H1 (cell line): Measurements from ENCODE around the gene BICD1. TPM values are rescaled to one million over a fixed set of nuclear protein-coding genes. Genes with fewer than 3 reads are reported as not detected.

Experiments
- CTCF ChIA-PET: fragments of 300-600 bp; sonication (Branson Sonifier 250); formaldehyde crosslinking; loops from one replicate; lab custom pipeline; 2021; ENCODE audit not compliant: partially characterized antibody; lab: Charles Lee
- POLR2A ChIA-PET: fragments of 300-600 bp; sonication (Branson Sonifier 250); formaldehyde crosslinking; loops from one replicate; lab custom pipeline; 2021; ENCODE audit warnings: inconsistent platforms; ENCODE audit not compliant: partially characterized antibody; lab: Charles Lee
- DNase-seq, 2 experiments: peaks; one replicate each; pipeline versions ENCODE4 v3.0.0 to v3.0.0-alpha.2; 2010 to 2022; ENCODE audit warnings: low spot score in 2 of 2, low read depth in 1 of 2, mixed read lengths in 1 of 2
- FAIRE-seq: peaks from 2 replicates; lab custom pipeline; 2011; peaks lifted over from hg19 to GRCh38; lab: Jason Lieb, UNC
- H2AFZ ChIP-seq: 2 replicates; pipeline ENCODE4 v1.8.1; 2012; ENCODE audit warnings: low read length, inconsistent platforms
- H2AK5ac ChIP-seq: 2 replicates; pipeline ENCODE4 v1.6.1; 2013; ENCODE audit warnings: low read depth, low read length
- H2BK120ac ChIP-seq: replicated peaks from 2 replicates; pipeline ENCODE3; 2013; ENCODE audit warnings: low read depth, low read length, inconsistent platforms
- H2BK12ac ChIP-seq: 2 replicates; pipeline ENCODE4 v1.6.1; 2013; ENCODE audit warnings: low read depth, low read length
- H2BK15ac ChIP-seq: 2 replicates; pipeline ENCODE4 v1.6.1; 2013; ENCODE audit warnings: low read length
- H2BK20ac ChIP-seq: 2 replicates; pipeline ENCODE4 v1.6.1; 2013; ENCODE audit warnings: low read length
- H2BK5ac ChIP-seq: 2 replicates; pipeline ENCODE4 v1.6.1; 2013; ENCODE audit warnings: low read depth, low read length
- H3K14ac ChIP-seq: 2 replicates; pipeline ENCODE4 v1.6.1; 2013; ENCODE audit warnings: inconsistent platforms; ENCODE audit not compliant: insufficient read length
- H3K18ac ChIP-seq: 2 replicates; pipeline ENCODE4 v1.6.1; 2013; ENCODE audit warnings: low read length; ENCODE audit errors: extremely low read depth
- H3K23ac ChIP-seq: 2 replicates; pipeline ENCODE4 v1.6.1; 2013; ENCODE audit warnings: inconsistent platforms; ENCODE audit not compliant: insufficient read length
- H3K23me2 ChIP-seq: 2 replicates; pipeline ENCODE4 v1.6.1; 2013; ENCODE audit warnings: low read depth, low read length
- H3K27ac ChIP-seq: 2 replicates; pipeline ENCODE4 v1.6.1; 2011; ENCODE audit warnings: low read depth, low read length, inconsistent platforms
- H3K27me3 ChIP-seq, 4 experiments: replicated peaks in 1 of 4; 1 replicate in 1 of 4; 2 replicates in 3 of 4; pipeline versions ENCODE4 v1.6.1 to v1.8.1; 2011 to 2013; ENCODE audit warnings: low read length in 3 of 4, mild to moderate bottlenecking in 3 of 4, inconsistent platforms in 2 of 4, mixed read lengths in 2 of 4, moderate library complexity in 1 of 4; ENCODE audit not compliant: control insufficient read depth in 3 of 4, insufficient read depth in 3 of 4; ENCODE audit errors: extremely low read depth in 1 of 4
- H3K36me3 ChIP-seq, 4 experiments: 2 replicates each; pipeline versions ENCODE4 v1.6.1 to v1.8.1; 2011 to 2013; ENCODE audit warnings: mild to moderate bottlenecking in 4 of 4, low read length in 3 of 4, moderate library complexity in 2 of 4, control low read depth in 1 of 4, inconsistent platforms in 1 of 4; ENCODE audit not compliant: insufficient read depth in 4 of 4, control insufficient read depth in 2 of 4
- H3K4ac ChIP-seq: replicated peaks from 2 replicates; pipeline ENCODE3; 2013; ENCODE audit warnings: low read length, low read depth, mixed read lengths, inconsistent platforms; ENCODE audit not compliant: insufficient read length
- H3K4me1 ChIP-seq, 4 experiments: replicated peaks in 1 of 4; 1 replicate in 1 of 4; 2 replicates in 3 of 4; pipeline versions ENCODE4 v1.6.1 to v1.8.1; 2011 to 2013; ENCODE audit warnings: low read length in 3 of 4, inconsistent platforms in 2 of 4, mixed read lengths in 1 of 4; ENCODE audit not compliant: insufficient read depth in 4 of 4, control insufficient read depth in 3 of 4
- H3K4me2 ChIP-seq, 2 experiments: 2 replicates each; pipeline versions ENCODE4 v1.6.1 to v1.8.1; 2011 to 2013; ENCODE audit warnings: low read depth in 2 of 2, low read length in 2 of 2, control low read depth in 1 of 2, inconsistent platforms in 1 of 2, mild to moderate bottlenecking in 1 of 2; ENCODE audit not compliant: insufficient read depth in 1 of 2
- H3K4me3 ChIP-seq, 4 experiments: fragments of 200-600, 300-600 bp in 1 of 4; sonication (generic), shearing (Covaris generic), sonication (Bioruptor Twin) in 1 of 4; 2 replicates each; pipeline versions ENCODE4 v1.5.1 to v1.8.1; 2011 to 2016; ENCODE audit warnings: low read length in 4 of 4, low read depth in 3 of 4, control low read depth in 2 of 4, inconsistent platforms in 2 of 4, mild to moderate bottlenecking in 2 of 4, mixed read lengths in 1 of 4, moderate library complexity in 1 of 4; ENCODE audit not compliant: insufficient read depth in 2 of 4; ENCODE audit errors: extremely low read depth in 1 of 4
- H3K56ac ChIP-seq: replicated peaks from 2 replicates; pipeline ENCODE3; 2013; ENCODE audit warnings: low read depth, mild to moderate bottlenecking, mixed read lengths, low read length, inconsistent platforms; ENCODE audit not compliant: insufficient read length
- H3K79me1 ChIP-seq: 2 replicates; pipeline ENCODE4 v1.6.1; 2013; ENCODE audit warnings: low read depth, low read length, control low read depth
- H3K79me2 ChIP-seq, 2 experiments: 2 replicates each; pipeline versions ENCODE4 v1.6.1 to v1.8.1; 2012 to 2013; ENCODE audit warnings: low read length in 2 of 2, mild to moderate bottlenecking in 2 of 2, inconsistent platforms in 1 of 2; ENCODE audit not compliant: insufficient read depth in 2 of 2, control insufficient read depth in 1 of 2
- H3K9ac ChIP-seq, 4 experiments: replicated peaks in 1 of 4; 1 replicate in 1 of 4; 2 replicates in 3 of 4; pipeline versions ENCODE4 v1.6.1 to v1.8.1; 2011 to 2013; ENCODE audit warnings: low read depth in 3 of 4, low read length in 3 of 4, control low read depth in 2 of 4, mild to moderate bottlenecking in 2 of 4, moderate library complexity in 2 of 4, inconsistent platforms in 1 of 4; ENCODE audit errors: extremely low read depth in 1 of 4
- H3K9me3 ChIP-seq, 2 experiments: 2 replicates each; pipeline versions ENCODE4 v1.6.1 to v1.8.1; 2012 to 2013; ENCODE audit warnings: mild to moderate bottlenecking in 2 of 2, moderate library complexity in 2 of 2, control low read depth in 1 of 2, inconsistent platforms in 1 of 2, low read depth in 1 of 2, low read length in 1 of 2, mixed read lengths in 1 of 2; ENCODE audit not compliant: insufficient read depth in 2 of 2
- H4K20me1 ChIP-seq, 2 experiments: replicated peaks in 1 of 2; 2 replicates each; pipeline versions ENCODE3 to v1.8.1; 2011 to 2013; ENCODE audit warnings: inconsistent platforms in 2 of 2, low read length in 2 of 2, mild to moderate bottlenecking in 1 of 2; ENCODE audit not compliant: insufficient read depth in 2 of 2, control insufficient read depth in 1 of 2
- H4K5ac ChIP-seq: 2 replicates; pipeline ENCODE4 v1.6.1; 2013; ENCODE audit warnings: low read length, low read depth, mixed read lengths, inconsistent platforms; ENCODE audit not compliant: insufficient read length
- H4K8ac ChIP-seq: 2 replicates; pipeline ENCODE4 v1.8.0; 2013; ENCODE audit warnings: mild to moderate bottlenecking, moderate library complexity, low read length, inconsistent platforms; ENCODE audit not compliant: insufficient read depth; ENCODE audit errors: extremely low read depth
- H4K91ac ChIP-seq: replicated peaks from 2 replicates; pipeline ENCODE3; 2013; ENCODE audit warnings: low read length, mixed read lengths, inconsistent platforms; ENCODE audit not compliant: insufficient read length
- CBX8 ChIP-seq: fragments of 300-800, 300-1000 bp; sonication (generic); IDR thresholded peaks from 2 replicates; pipeline ENCODE4 v1.7.1; 2016; ENCODE audit warnings: low read depth, low read length, borderline replicate concordance
- CREB1 ChIP-seq: IDR thresholded peaks from 2 replicates; pipeline ENCODE4 v1.6.1; 2012; ENCODE audit warnings: inconsistent platforms
- NANOG ChIP-seq: IDR thresholded peaks from 2 replicates; pipeline ENCODE4 v1.6.1; 2011; ENCODE audit warnings: low read length, low read depth, mild to moderate bottlenecking, inconsistent platforms; ENCODE audit not compliant: insufficient read depth, poor library complexity, severe bottlenecking
- RAD21 ChIP-seq, 2 experiments: IDR thresholded peaks in 1 of 2; conservative IDR thresholded peaks in 1 of 2; 2 replicates each; pipeline ENCODE4 v1.6.1; 2011; ENCODE audit warnings: low read depth in 2 of 2, low read length in 2 of 2, improper control_type of control experiment in 1 of 2, inconsistent platforms in 1 of 2, mild to moderate bottlenecking in 1 of 2, moderate library complexity in 1 of 2
- RFX5 ChIP-seq: IDR thresholded peaks from 2 replicates; pipeline ENCODE4 v1.6.1; 2011; ENCODE audit warnings: low read depth, low read length, improper control_type of control experiment, borderline replicate concordance
- SAP30 ChIP-seq: fragments of 300-600 bp; sonication (generic); IDR thresholded peaks from 2 replicates; pipeline ENCODE4 v1.7.1; 2012; ENCODE audit warnings: low read length, moderate library complexity, mild to moderate bottlenecking, inconsistent platforms; ENCODE audit not compliant: insufficient read depth, insufficient replicate concordance
- WGBS, 2 experiments: shearing (Covaris generic) in 1 of 2; methylation state at CpG; one replicate each; pipeline versions ENCODE4 v1.1.6 to v1.1.7; 2013 to 2015; ENCODE audit warnings: low lambda C conversion rate in 2 of 2, mixed read lengths in 2 of 2, inconsistent platforms in 1 of 2, low coverage in 1 of 2, missing lambda C conversion rate in 1 of 2; ENCODE audit not compliant: insufficient replicate concordance in 2 of 2, insufficient coverage in 1 of 2, insufficient read length in 1 of 2; ENCODE audit errors: extremely low coverage in 1 of 2, missing lambda C conversion rate in 1 of 2; 5-methylcytosine and 5-hydroxymethylcytosine counted together
- polyA plus RNA-seq, 7 experiments: library from polyadenylated mRNA; depleted of rRNA in 3 of 7; stranded (reverse) in 5 of 7; unstranded in 2 of 7; fragments of >200 nt in 5 of 7; fragments of 200-250 nt in 2 of 7; gene quantifications; 1 replicate in 5 of 7; 2 replicates in 1 of 7; 4 replicates in 1 of 7; pipeline versions ENCODE4 v1.2.1 to v1.2.3, GENCODE V29; 2011 to 2013; ENCODE audit warnings: missing spikeins in 2 of 7, mixed read lengths in 2 of 7
- total RNA-seq: library from RNA; stranded (reverse); fragmentation: NEBNext Ultra II Directional; extraction: Animal tissue kit (Norgen Biotek cat#: 25700); gene quantifications from 2 replicates; pipeline ENCODE4 v1.2.1, GENCODE V29; 2021

BICD1 gene
- total and polyA plus RNA-seq, 2 of the 8 experiments (the other 6 are each of a cell fraction or from before 2014, with no cell fraction given): 34.1 to 58.4 TPM

- FAIRE-seq (no peak), DNase-seq (no peak)
- TF ChIP-seq RAD21 (IDR thresholded peaks at IDR 0.05 in 1 of 2, conservative IDR thresholded peaks at IDR 0.05 in 1 of 2; ENCODE audit: low read depth in 2 of 2, low read length in 2 of 2) (no peak), RFX5 (no peak), NANOG (no peak), SAP30 (no peak), CREB1 (no peak), CBX8 (no peak)
- Histone ChIP-seq H3K27ac (no peak overlapping the region), H3K4me3 (no peak overlapping the region), H2BK15ac (no peak overlapping the region), H3K79me2 (no peaks in the 10 kb centered on the region), H3K9me3 (no peaks in the 10 kb centered on the region), H3K4me1 (peaks cover 0 to 9% (median 6%) of the 10 kb centered on the region in 4 experiments; a peak in 4 of 7 replicates), H2BK12ac (0 out of 2 replicates have a peak overlapping the region, but pooled peaks have one; percentile 6), H2AFZ (no peak overlapping the region), H3K36me3 (peaks cover 0 to 3% (median 0%) of the 10 kb centered on the region in 4 experiments; a peak in 1 of 8 replicates), H2AK5ac (no peak overlapping the region), H3K14ac (no peak overlapping the region), H3K79me1 (no peaks in the 10 kb centered on the region), H4K5ac (no peak overlapping the region), H4K20me1 (no peaks in the 10 kb centered on the region), H4K91ac (no peak overlapping the region), H3K23ac (no peak overlapping the region), H4K8ac (no peak overlapping the region), H3K4ac (no peak overlapping the region), H2BK5ac (peak overlapping the region; percentile 54; the same call in 1 of the 2 replicates), H3K9ac (no peak overlapping the region), H3K56ac (no peak overlapping the region), H2BK20ac (no peak overlapping the region), H3K23me2 (peaks cover 2% of the 10 kb centered on the region; the same call in 1 of the 2 replicates), H2BK120ac (no peak overlapping the region), H3K4me2 (peak overlapping the region in 1 of 2 experiments; percentile 15; a peak in 1 of 4 replicates), H3K18ac (peak overlapping the region; percentile 21; the same call in 1 of the 2 replicates), H3K27me3 (no peaks in the 10 kb centered on the region)
- WGBS, 2 experiments: 71% methylated on average over 3 of the region's 3 CpGs; no CpG with 5 or more reads in 1 of the 2 experiments
- CTCF ChIA-PET: interaction anchor here (0.7 to 4.8 kb wide), 7 partner anchors 9 to 710 kb away, joined by 3 to 39 read pairs (median 4); no protein-coding TSS in a partner anchor
- POLR2A ChIA-PET: no interaction called here
Observed at GRCh38 chr12:32362892-32363291, 256.2 kb downstream of the BICD1 start.
